SU-DHL-6 (cell line): ENCODE data around the gene FAM24A.

Experiments used
- H2AFZ ChIP-seq: fragments of 200-600 bp; sonication (generic); 2 replicates; pipeline ENCODE4 v1.6.1; 2014; ENCODE audit warnings: low read depth, mild to moderate bottlenecking, moderate library complexity, mixed read lengths, antibody characterized with exemption, low read length; ENCODE audit not compliant: severe bottlenecking
- H3F3A ChIP-seq: fragments of 200-600 bp; shearing (Covaris generic); 2 replicates; pipeline ENCODE4 v1.6.0; 2016; ENCODE audit warnings: antibody characterized with exemption, mild to moderate bottlenecking; ENCODE audit not compliant: insufficient read depth
- H3K27ac ChIP-seq: fragments of 200-600 bp; sonication (generic); 2 replicates; pipeline ENCODE4 v1.5.1; 2016; ENCODE audit warnings: low read depth, mild to moderate bottlenecking, low read length, moderate library complexity, mixed read lengths
- H3K27me3 ChIP-seq: fragments of 200-600 bp; sonication (generic), shearing (Covaris generic); 2 replicates; pipeline ENCODE4 v1.6.0; 2014; ENCODE audit warnings: mild to moderate bottlenecking, low read length
- H3K36me3 ChIP-seq: fragments of 200-600 bp; sonication (generic); 2 replicates; pipeline ENCODE4 v1.6.1; 2014; ENCODE audit warnings: mild to moderate bottlenecking, low read length, mixed read lengths
- H3K4me2 ChIP-seq: fragments of 300-600, 200-600 bp; shearing (Covaris generic), sonication (generic); 2 replicates; pipeline ENCODE4 v1.6.0; 2014; ENCODE audit warnings: low read length, low read depth, mild to moderate bottlenecking; ENCODE audit not compliant: poor library complexity, severe bottlenecking
- H3K4me3 ChIP-seq: fragments of 200-600 bp; sonication (generic); 2 replicates; pipeline ENCODE4 v1.5.1; 2014; ENCODE audit warnings: antibody characterized with exemption, low read length, mild to moderate bottlenecking, mixed read lengths; ENCODE audit not compliant: insufficient read depth, poor library complexity, severe bottlenecking
- H3K79me2 ChIP-seq: fragments of 200-600 bp; sonication (generic); 2 replicates; pipeline ENCODE4 v1.6.1; 2014; ENCODE audit warnings: mild to moderate bottlenecking, low read length, moderate library complexity; ENCODE audit not compliant: insufficient read depth
- H3K9ac ChIP-seq: fragments of 200-600 bp; sonication (generic); 2 replicates; pipeline ENCODE4 v1.7.0; 2014; ENCODE audit warnings: mild to moderate bottlenecking, low read length
- H3K9me2 ChIP-seq: fragments of 200-600 bp; sonication (generic); replicated peaks from 2 replicates; pipeline ENCODE4 v1.6.1; 2014; ENCODE audit warnings: low read length; ENCODE audit not compliant: insufficient read depth
- H3K9me3 ChIP-seq: fragments of 200-600 bp; sonication (generic); 2 replicates; pipeline ENCODE4 v1.6.1; 2014; ENCODE audit warnings: low read length, mixed read lengths; ENCODE audit not compliant: insufficient read depth
- H4K20me1 ChIP-seq: fragments of 200-600 bp; sonication (generic); 2 replicates; pipeline ENCODE4 v1.6.1; 2014; ENCODE audit warnings: low read depth, mild to moderate bottlenecking, antibody characterized with exemption, low read length, moderate library complexity, mixed read lengths
- CTCF ChIP-seq: fragments of 200-600 bp; sonication (generic); IDR thresholded peaks from one replicate; pipeline ENCODE4 v1.5.1; 2017; ENCODE audit warnings: antibody characterized with exemption, mild to moderate bottlenecking, low read length, moderate library complexity; ENCODE audit not compliant: insufficient read depth, poor library complexity, severe bottlenecking
- EZH2phosphoT487 ChIP-seq: fragments of 200-600 bp; sonication (generic), shearing (Covaris generic); conservative IDR thresholded peaks from 2 replicates; pipeline ENCODE4 v1.6.1; 2018; ENCODE audit warnings: mild to moderate bottlenecking, antibody characterized with exemption, low read length, moderate library complexity, mixed read lengths

The FAM24A gene

GRCh38 chr10:122953902-122954730, 43.7 kb downstream of the FAM24A start, which contains the start of gene C10orf88:
Gene C10orf88, minus strand, starts transcription at chr10:122954227. Its CDS starts 49 bp downstream, at chr10:122954178.
- H3K27me3 ChIP-seq, result no peaks in the 10 kb centered on the region
- H3K4me3 ChIP-seq, result peak within 1 kb of the TSS; percentile 86
- TF ChIP-seq CTCF (no peak), EZH2phosphoT487 (no peak)
- H3K9ac ChIP-seq, result peak within 1 kb of the TSS; percentile 78
- H2AFZ ChIP-seq, result peak within 1 kb of the TSS; percentile 93
- H3K9me3 ChIP-seq, result no peaks in the 10 kb centered on the region
- H3K4me2 ChIP-seq, result peak within 1 kb of the TSS; percentile 88
- no peaks in the 10 kb centered on the region for H3K9me2 ChIP-seq
- no peaks in the 10 kb centered on the region for H3F3A ChIP-seq
- H4K20me1 ChIP-seq, result no peaks in the 10 kb centered on the region
- peaks cover 4% of the 10 kb centered on the region for H3K79me2 ChIP-seq
- H3K36me3 ChIP-seq, result no peaks in the 10 kb centered on the region
- H3K27ac ChIP-seq, result no peak within 1 kb of the TSS

- no peaks in the 10 kb centered on the region for H3K9me3 ChIP-seq
- H3K4me3 ChIP-seq, result no peak overlapping the region
- H4K20me1 ChIP-seq, result no peaks in the 10 kb centered on the region
- H3K9ac ChIP-seq, result no peak overlapping the region
- peak overlapping the region; percentile 4 for H3K4me2 ChIP-seq
- peak overlapping the region; percentile 52 for H2AFZ ChIP-seq
- H3K27me3 ChIP-seq, result no peaks in the 10 kb centered on the region
- no peaks in the 10 kb centered on the region for H3F3A ChIP-seq
- peaks cover 4% of the 10 kb centered on the region for H3K79me2 ChIP-seq
- no peaks in the 10 kb centered on the region for H3K9me2 ChIP-seq
- H3K27ac ChIP-seq, result no peak overlapping the region
- H3K36me3 ChIP-seq, result no peaks in the 10 kb centered on the region
- TF ChIP-seq CTCF, result no peak
- no peak for TF ChIP-seq EZH2phosphoT487
Measured at GRCh38 chr10:122954731-122955050, 44.3 kb downstream of the FAM24A start.

- Histone ChIP-seq H3K27ac (no peak overlapping the region), H3K36me3 (no peaks in the 10 kb centered on the region), H3K9ac (no peak overlapping the region), H4K20me1 (no peaks in the 10 kb centered on the region), H3K9me3 (no peaks in the 10 kb centered on the region), H3K4me2 (no peak overlapping the region), H3F3A (no peaks in the 10 kb centered on the region), H3K9me2 (no peaks in the 10 kb centered on the region), H3K79me2 (peaks cover 4% of the 10 kb centered on the region), H2AFZ (no peak overlapping the region), H3K4me3 (no peak overlapping the region), H3K27me3 (no peaks in the 10 kb centered on the region)
- TF ChIP-seq CTCF, result no peak
- no peak for TF ChIP-seq EZH2phosphoT487
Measured at GRCh38 chr10:122955892-122956291, 45.5 kb downstream of the FAM24A start.
